Progenitor cell of endocrine pancreas (in vitro differentiated cells): ENCODE results near the gene MOAP1. TPM values are rescaled to one million over a fixed set of nuclear protein-coding genes. Genes with fewer than 3 reads are reported as not detected.

ENCODE experiments used
- DNase-seq: peaks from one replicate; pipeline ENCODE4 v3.0.0; 2021; ENCODE audit warnings: low spot score; ENCODE audit not compliant: unreplicated experiment
- H3K27ac Mint-ChIP-seq: 2 replicates; pipeline ENCODE4 v1.8.0; 2021; ENCODE audit warnings: mild to moderate bottlenecking, moderate library complexity, mixed read lengths
- H3K27me3 Mint-ChIP-seq: 2 replicates; pipeline ENCODE4 v1.8.0; 2021; ENCODE audit warnings: mixed read lengths
- H3K36me3 Mint-ChIP-seq: 2 replicates; pipeline ENCODE4 v1.8.0; 2022; ENCODE audit warnings: mixed read lengths; ENCODE audit not compliant: insufficient read depth
- H3K4me1 Mint-ChIP-seq: 2 replicates; pipeline ENCODE4 v1.8.0; 2021; ENCODE audit warnings: low read depth, mixed read lengths
- H3K4me3 Mint-ChIP-seq: 2 replicates; pipeline ENCODE4 v1.8.0; 2021; ENCODE audit warnings: low read depth, mild to moderate bottlenecking, moderate library complexity, mixed read lengths
- H3K9me3 Mint-ChIP-seq: 2 replicates; pipeline ENCODE4 v1.8.0; 2021; ENCODE audit warnings: low read depth, mixed read lengths
- CTCF ChIP-seq: fragments of 200-600 bp; sonication (generic); IDR thresholded peaks from one replicate; pipeline ENCODE4 v1.5.0; 2021; ENCODE audit warnings: antibody characterized with exemption, mild to moderate bottlenecking; ENCODE audit not compliant: unreplicated experiment
- total RNA-seq: library from RNA; stranded (reverse); gene quantifications from 2 replicates; pipeline ENCODE4 v1.2.1, GENCODE V29; 2021

The MOAP1 gene
- total RNA-seq, 1 donor from 2014 or later: 23.4 TPM

- Mint-ChIP-seq H3K36me3 (peaks cover 11% of the 10 kb centered on the region), H3K4me3 (no peak overlapping the region), H3K27ac (no peak overlapping the region), H3K4me1 (peaks cover 8% of the 10 kb centered on the region), H3K9me3 (no peaks in the 10 kb centered on the region), H3K27me3 (no peaks in the 10 kb centered on the region)
- TF ChIP-seq CTCF: no peak
- no peak for DNase-seq
Measured at GRCh38 chr14:93212432-93212831, 27.7 kb upstream of the MOAP1 start.

DNA sequence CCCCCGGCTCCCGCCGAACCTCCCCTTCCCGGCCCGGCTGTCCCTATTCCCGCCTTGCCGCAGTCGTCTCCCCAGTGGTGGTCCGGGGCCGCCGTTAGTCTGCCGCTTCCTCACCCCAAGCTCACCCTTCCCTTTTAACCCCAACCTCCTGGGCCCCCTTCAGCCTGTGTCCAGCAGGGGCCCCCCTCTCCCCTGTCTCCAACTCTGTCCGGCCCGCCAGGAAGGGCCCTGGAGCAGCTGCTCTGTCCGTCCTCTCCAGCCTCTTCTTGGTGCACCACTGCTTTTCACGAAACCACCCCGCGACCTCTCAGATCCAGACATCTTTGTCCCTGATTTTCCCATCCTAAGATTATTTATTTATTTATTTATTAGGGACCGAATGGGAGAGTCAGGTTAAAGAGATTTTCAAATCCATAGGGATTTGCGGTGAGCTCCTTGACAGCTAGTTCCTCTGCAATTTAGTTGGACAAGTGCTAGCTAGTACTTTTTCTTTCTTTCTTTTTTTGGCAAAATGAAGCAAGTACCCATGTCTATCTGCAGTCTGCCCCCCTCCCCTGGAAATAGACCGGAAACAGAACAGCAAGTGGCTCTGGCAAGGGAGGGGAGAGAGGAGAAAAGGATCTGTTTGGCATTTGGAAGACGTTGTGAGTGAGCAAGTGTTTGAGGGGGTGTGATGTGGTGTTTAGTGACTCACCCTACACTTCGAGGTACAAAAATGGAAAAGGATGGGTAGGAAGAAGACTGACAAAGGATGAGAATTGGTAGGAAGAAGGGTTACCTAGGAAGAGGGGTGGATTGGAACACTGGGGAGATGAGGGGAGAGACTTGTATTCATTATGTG lies 23.0 kb upstream of the MOAP1 start:
- Mint-ChIP-seq H3K9me3 (no peaks in the 10 kb centered on the region), H3K27ac (peak overlapping the region; percentile 94), H3K27me3 (no peaks in the 10 kb centered on the region), H3K36me3 (peaks cover under 1% of the 10 kb centered on the region), H3K4me1 (peaks cover 16% of the 10 kb centered on the region), H3K4me3 (peak overlapping the region; percentile 94)
- peak; percentile 49 for TF ChIP-seq CTCF
- DNase-seq: peak; percentile 49

- H3K9me3 Mint-ChIP-seq: no peaks in the 10 kb centered on the region
- H3K27ac Mint-ChIP-seq: peak within 1 kb of the TSS; percentile 95
- no peaks in the 10 kb centered on the region for H3K36me3 Mint-ChIP-seq
- peaks cover 16% of the 10 kb centered on the region for H3K4me1 Mint-ChIP-seq
- TF ChIP-seq CTCF: no peak
- peak within 1 kb of the TSS; percentile 94 for H3K4me3 Mint-ChIP-seq
- H3K27me3 Mint-ChIP-seq: no peaks in the 10 kb centered on the region
- DNase-seq: peak; percentile 95
Measured at GRCh38 chr14:93206793-93207467, 22.2 kb upstream of the MOAP1 start, which contains the start of the genes GON7 and UBR7. TSS of gene GON7 (minus strand) at chr14:93207065. CDS start at chr14:93207037, 28 bp downstream. TSS of gene UBR7 (plus strand) at chr14:93207256. CDS start at chr14:93207292, 36 bp downstream.

GRCh38 chr14:93201155-93201704 lies 16.5 kb upstream of the MOAP1 start:
- DNase-seq: no peak
- Mint-ChIP-seq H3K27ac (no peak overlapping the region), H3K4me3 (no peak overlapping the region), H3K9me3 (no peaks in the 10 kb centered on the region), H3K27me3 (no peaks in the 10 kb centered on the region), H3K36me3 (no peaks in the 10 kb centered on the region), H3K4me1 (peaks cover 4% of the 10 kb centered on the region)
- no peak for TF ChIP-seq CTCF

DNA sequence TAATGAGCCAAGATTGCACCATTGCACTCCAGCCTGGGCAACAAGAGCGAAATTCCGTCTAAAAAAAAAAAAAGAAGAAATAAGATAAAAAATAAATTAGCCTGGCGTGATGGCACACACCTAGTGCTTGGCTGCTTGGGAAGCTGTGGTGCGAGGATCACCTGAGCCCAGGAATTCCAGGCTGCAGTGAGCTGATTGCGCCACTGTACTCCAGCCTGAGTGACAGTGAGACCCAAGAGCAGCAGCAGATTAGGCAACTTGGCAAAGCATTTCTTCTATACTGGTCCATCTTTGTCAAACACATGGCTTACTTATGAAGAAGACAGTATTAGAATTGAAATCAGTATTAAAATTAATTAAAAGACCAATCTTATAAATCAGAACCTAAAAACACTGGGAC lies 15.9 kb upstream of the MOAP1 start:
- H3K4me3 Mint-ChIP-seq: no peak overlapping the region

More for the DNA sequence above, 15.9 kb upstream of the MOAP1 start:
- no peak overlapping the region for H3K27ac Mint-ChIP-seq
- DNase-seq: no peak
- no peaks in the 10 kb centered on the region for H3K36me3 Mint-ChIP-seq
- no peak for TF ChIP-seq CTCF
- H3K27me3 Mint-ChIP-seq: no peaks in the 10 kb centered on the region
- H3K9me3 Mint-ChIP-seq: no peaks in the 10 kb centered on the region
- peaks cover under 1% of the 10 kb centered on the region for H3K4me1 Mint-ChIP-seq
